Thymus (tissue), 11 donors: Measurements from ENCODE around the gene TLK1. TPM values are rescaled to one million over a fixed set of nuclear protein-coding genes. Genes with fewer than 3 reads are reported as not detected.

Source experiments
- DNase-seq, 9 donors: peaks; one replicate each; pipeline ENCODE4 v3.0.0-alpha.2; 2013; ENCODE audit warnings: low spot score in 9 of 9, low read depth in 6 of 9, missing footprints in 1 of 9
- H3K27ac ChIP-seq, 2 donors: one replicate each; pipeline ENCODE4 v1.5.1; 2013; ENCODE audit warnings: control low read depth in 1 of 2, low read depth in 1 of 2, low read length in 1 of 2, mild to moderate bottlenecking in 1 of 2, moderate library complexity in 1 of 2
- H3K27me3 ChIP-seq, 2 donors: one replicate each; pipeline ENCODE4 v1.5.1; 2013; ENCODE audit warnings: low read length in 1 of 2; ENCODE audit not compliant: control insufficient read depth in 2 of 2, insufficient read depth in 1 of 2
- H3K36me3 ChIP-seq, 2 donors: one replicate each; pipeline ENCODE4 v1.5.1; 2013; ENCODE audit warnings: low read length in 1 of 2, mild to moderate bottlenecking in 1 of 2, moderate library complexity in 1 of 2; ENCODE audit not compliant: control insufficient read depth in 2 of 2, insufficient read depth in 2 of 2
- H3K4me1 ChIP-seq, 2 donors: one replicate each; pipeline ENCODE4 v1.5.1; 2013; ENCODE audit warnings: low read length in 2 of 2; ENCODE audit not compliant: control insufficient read depth in 2 of 2, insufficient read depth in 2 of 2
- H3K4me3 ChIP-seq, 2 donors: one replicate each; pipeline ENCODE4 v1.5.1; 2013; ENCODE audit warnings: low read length in 2 of 2, control low read depth in 1 of 2, mild to moderate bottlenecking in 1 of 2
- H3K9me3 ChIP-seq, 2 donors: one replicate each; pipeline ENCODE4 v1.5.1; 2013; ENCODE audit warnings: low read length in 1 of 2, mild to moderate bottlenecking in 1 of 2; ENCODE audit not compliant: control insufficient read depth in 2 of 2, insufficient read depth in 1 of 2
- WGBS: extraction: QIAGEN DNeasy Blood & Tissue Kit; methylation state at CpG from one replicate; pipeline ENCODE4 v1.1.7; 2013; 5-methylcytosine and 5-hydroxymethylcytosine counted together
- polyA plus RNA-seq: library from polyadenylated mRNA; stranded (reverse); fragments of 200-250 nt; gene quantifications from one replicate; pipeline ENCODE4 v1.2.3, GENCODE V29; 2013
- total RNA-seq: library from RNA; stranded (reverse); fragments of 120-200 nt; gene quantifications from one replicate; pipeline ENCODE4 v1.2.4, GENCODE V29; 2013
- donor health status: healthy.

TLK1 gene
- total and polyA plus RNA-seq, 2 donors, result 15.5 to 29.3 TPM

- Histone ChIP-seq H3K4me3 (peak overlapping the region; percentile 64 to 76), H3K4me1 (peaks cover 7 to 25% of the 10 kb centered on the region in 2 donors), H3K27ac (no peak overlapping the region), H3K36me3 (peaks cover 4 to 10% of the 10 kb centered on the region in 2 donors), H3K27me3 (no peaks in the 10 kb centered on the region), H3K9me3 (no peaks in the 10 kb centered on the region)
- WGBS, result 5% methylated on average over 12 of the region's 12 CpGs
- DNase-seq, result peak in 1 of 9 donors; percentile 9
Observed at GRCh38 chr2:170973225-170973491, 187.5 kb downstream of the TLK1 start.

DNA sequence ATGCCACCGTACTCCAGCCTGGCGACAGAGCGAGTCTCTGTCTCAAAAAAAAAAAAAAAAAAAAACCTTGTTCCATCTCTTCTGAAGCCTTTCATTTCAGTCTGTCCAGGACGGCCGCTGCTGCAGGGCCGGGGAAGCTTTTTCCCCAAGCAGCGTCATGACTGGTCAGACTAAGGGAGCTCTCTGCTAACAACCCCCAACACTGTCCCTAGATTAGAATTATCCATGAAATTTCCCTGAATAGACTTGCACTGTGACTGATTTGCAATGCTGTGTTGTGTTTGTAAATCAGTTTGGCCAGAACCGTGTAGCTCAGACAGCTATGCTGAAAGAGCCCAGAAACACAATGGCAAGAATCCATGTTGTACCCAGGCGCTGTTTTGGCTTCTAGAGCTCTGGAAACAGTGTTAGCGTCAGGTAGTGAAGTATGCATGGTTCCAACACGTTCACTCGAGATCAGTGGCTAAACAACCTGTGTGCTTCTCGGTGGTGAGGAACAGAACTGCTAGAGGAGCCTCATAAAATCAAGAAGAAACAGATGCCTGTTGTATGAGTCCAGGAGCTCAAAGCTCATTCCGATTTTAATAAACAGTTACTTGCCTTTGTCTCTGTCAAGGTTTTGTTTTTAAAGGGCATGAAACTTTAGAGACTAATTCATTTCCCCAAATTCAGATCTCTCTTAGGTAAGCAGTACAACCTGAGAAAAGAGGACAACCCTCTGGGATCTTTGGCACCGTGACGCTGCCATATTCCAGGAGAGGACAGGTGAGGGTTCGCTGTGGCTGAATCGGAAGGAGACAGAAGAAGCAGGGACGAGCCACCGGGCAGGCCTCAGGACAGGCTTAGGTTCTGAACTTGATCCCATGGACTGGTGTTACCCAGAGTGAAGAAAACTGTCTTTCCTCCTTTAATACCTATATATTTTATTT, 188.1 kb downstream of the TLK1 start:
- H3K27ac ChIP-seq, result peak overlapping the region in 1 of 2 donors; percentile 5
- H3K9me3 ChIP-seq, result no peaks in the 10 kb centered on the region
- peak overlapping the region in 1 of 2 donors; percentile 64 for H3K4me3 ChIP-seq
- WGBS, result 95% methylated on average over 20 of the region's 20 CpGs
- H3K4me1 ChIP-seq, result peaks cover 7 to 25% of the 10 kb centered on the region in 2 donors
- peaks cover 9 to 15% of the 10 kb centered on the region in 2 donors for H3K36me3 ChIP-seq
- no peaks in the 10 kb centered on the region for H3K27me3 ChIP-seq
- DNase-seq, result peak in 1 of 9 donors; percentile 19

DNA sequence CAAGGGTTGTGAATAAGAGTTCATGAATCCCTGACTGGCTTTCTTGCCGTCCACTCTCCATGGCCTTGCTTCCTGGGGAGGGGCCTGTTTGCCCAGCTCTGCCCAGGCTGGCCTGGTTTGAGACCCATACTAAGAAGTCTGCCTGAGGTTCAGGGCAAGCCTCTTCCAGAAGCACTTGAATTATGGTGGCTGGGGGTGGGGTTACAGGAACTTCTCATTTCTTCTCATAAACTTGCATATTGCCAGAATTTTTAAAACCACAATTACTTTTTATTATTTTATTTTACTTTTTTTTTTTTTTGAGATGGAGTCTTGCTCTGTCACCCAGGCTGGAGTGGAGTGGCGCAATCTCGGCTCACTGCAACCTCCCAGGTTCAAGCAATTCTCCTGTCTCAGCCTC, 189.6 kb downstream of the TLK1 start:
- H3K36me3 ChIP-seq, result peaks cover 19 to 21% of the 10 kb centered on the region in 2 donors
- no peaks in the 10 kb centered on the region for H3K27me3 ChIP-seq
- no peaks in the 10 kb centered on the region for H3K9me3 ChIP-seq
- no peak overlapping the region for H3K4me3 ChIP-seq
- DNase-seq, result no peak
- 97% methylated on average over 3 of the region's 3 CpGs for WGBS
- H3K27ac ChIP-seq, result no peak overlapping the region
- peaks cover 7 to 25% of the 10 kb centered on the region in 2 donors for H3K4me1 ChIP-seq

DNA sequence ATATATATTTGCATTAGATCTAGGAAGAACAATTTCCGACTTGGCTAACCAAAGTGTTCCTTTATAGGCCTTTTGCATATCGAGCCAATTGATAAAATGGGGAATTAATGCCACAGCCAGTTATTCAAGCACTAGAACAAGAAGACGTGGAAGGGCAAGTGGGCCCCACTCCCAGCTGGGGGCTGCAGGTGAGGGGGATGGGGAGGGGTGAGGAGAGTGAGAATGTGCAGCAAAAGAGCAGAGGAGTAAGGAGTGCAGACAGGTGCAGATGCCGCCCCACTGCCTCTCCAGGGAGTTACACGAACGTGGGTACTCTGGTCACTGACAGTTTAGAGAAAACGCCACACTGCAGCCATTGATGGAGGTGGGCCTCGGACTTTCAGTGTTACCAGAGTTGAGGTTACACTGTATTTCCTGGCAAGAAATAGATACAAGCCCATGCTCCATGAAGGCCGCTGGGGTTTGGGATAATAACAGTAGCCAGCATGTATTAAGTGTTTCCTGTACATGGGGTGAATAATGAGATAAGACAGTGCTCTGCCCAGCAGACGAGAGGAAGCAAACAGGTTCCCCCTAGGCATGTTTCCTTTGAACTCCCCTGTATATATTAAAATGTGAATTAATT, 190.7 kb downstream of the TLK1 start:
- no peaks in the 10 kb centered on the region for H3K9me3 ChIP-seq
- H3K4me3 ChIP-seq, result no peak overlapping the region
- H3K27me3 ChIP-seq, result no peaks in the 10 kb centered on the region
- H3K27ac ChIP-seq, result no peak overlapping the region
- peak in 1 of 9 donors; percentile 39 for DNase-seq
- 82% methylated on average over 10 of the region's 10 CpGs for WGBS
- H3K4me1 ChIP-seq, result peaks cover 7 to 25% of the 10 kb centered on the region in 2 donors
- H3K36me3 ChIP-seq, result peaks cover 30 to 32% of the 10 kb centered on the region in 2 donors

DNA sequence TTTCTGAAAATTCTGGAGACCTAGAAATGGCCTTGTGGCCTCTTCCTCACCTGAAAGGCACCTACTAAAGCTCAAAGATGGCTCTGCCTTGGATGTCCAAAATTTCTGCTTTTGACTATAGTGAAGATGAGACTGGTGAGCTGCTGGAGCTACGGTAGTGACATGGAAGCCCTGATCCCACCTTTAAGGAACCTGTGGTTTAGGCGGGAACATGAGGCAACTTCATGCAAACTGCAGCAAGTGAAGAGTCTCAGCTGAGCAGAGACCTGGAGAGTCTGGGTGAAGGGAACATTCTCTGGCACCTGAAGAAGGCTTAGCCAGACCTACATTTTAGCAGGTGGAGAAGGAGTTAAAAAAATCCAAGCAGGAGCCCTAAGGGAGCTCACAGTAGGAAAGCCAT, 191.7 kb downstream of the TLK1 start:
- 95% methylated on average over 2 of the region's 2 CpGs for WGBS
- Histone ChIP-seq H3K27me3 (no peaks in the 10 kb centered on the region), H3K4me3 (no peak overlapping the region), H3K9me3 (no peaks in the 10 kb centered on the region), H3K4me1 (peaks cover 7 to 22% of the 10 kb centered on the region in 2 donors), H3K27ac (no peak overlapping the region), H3K36me3 (peaks cover 34 to 39% of the 10 kb centered on the region in 2 donors)
- DNase-seq, result no peak

DNA sequence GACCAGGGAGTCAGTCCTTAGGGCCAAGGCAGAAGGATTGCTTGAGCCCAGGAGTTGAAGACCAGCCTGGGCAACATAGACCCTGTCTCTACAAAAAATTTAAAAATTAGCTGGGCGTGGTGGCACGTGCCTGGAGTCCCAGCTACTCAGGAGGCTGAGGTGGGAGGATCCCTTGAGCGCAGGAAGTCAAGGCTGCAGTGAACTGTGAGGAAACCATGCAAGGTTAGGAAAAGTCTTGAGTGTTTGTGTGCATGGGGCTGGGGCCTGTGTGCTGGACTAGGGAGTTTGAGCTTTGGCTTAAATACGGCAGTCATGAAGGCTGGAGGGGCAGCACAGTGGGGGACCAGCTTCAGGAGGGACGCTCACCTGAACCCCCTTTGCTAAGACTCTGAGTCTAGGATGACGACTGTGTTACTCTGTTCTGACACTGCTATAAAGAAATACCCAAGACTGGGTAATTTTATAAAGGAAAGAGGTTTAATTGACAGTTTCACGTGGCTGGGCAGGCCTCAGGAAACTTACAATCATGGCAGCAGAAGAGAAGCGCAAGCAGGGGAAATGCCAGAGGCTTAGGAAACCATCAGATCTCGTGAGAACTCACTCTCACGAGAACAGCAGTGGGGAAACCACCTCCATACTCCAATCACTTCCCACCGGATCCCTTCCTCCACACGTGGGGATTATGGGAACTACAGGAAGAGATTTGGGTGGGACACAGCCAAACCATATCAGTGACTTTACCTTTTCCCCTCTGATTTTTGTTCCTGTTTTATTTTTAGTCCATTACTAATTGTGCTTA, 192.3 kb downstream of the TLK1 start:
- Histone ChIP-seq H3K4me1 (peaks cover 5 to 19% of the 10 kb centered on the region in 2 donors), H3K36me3 (peaks cover 40 to 45% of the 10 kb centered on the region in 2 donors)
- 93% methylated on average over 12 of the region's 12 CpGs for WGBS

GRCh38 chr2:170967553-170967952, 193.1 kb downstream of the TLK1 start:
- WGBS, result 97% methylated on average over 5 of the region's 5 CpGs

More for the DNA sequence above, 192.3 kb downstream of the TLK1 start:
- H3K27ac ChIP-seq, result no peak overlapping the region
- H3K9me3 ChIP-seq, result no peaks in the 10 kb centered on the region
- DNase-seq, result no peak
- no peak overlapping the region for H3K4me3 ChIP-seq
- no peaks in the 10 kb centered on the region for H3K27me3 ChIP-seq

DNA sequence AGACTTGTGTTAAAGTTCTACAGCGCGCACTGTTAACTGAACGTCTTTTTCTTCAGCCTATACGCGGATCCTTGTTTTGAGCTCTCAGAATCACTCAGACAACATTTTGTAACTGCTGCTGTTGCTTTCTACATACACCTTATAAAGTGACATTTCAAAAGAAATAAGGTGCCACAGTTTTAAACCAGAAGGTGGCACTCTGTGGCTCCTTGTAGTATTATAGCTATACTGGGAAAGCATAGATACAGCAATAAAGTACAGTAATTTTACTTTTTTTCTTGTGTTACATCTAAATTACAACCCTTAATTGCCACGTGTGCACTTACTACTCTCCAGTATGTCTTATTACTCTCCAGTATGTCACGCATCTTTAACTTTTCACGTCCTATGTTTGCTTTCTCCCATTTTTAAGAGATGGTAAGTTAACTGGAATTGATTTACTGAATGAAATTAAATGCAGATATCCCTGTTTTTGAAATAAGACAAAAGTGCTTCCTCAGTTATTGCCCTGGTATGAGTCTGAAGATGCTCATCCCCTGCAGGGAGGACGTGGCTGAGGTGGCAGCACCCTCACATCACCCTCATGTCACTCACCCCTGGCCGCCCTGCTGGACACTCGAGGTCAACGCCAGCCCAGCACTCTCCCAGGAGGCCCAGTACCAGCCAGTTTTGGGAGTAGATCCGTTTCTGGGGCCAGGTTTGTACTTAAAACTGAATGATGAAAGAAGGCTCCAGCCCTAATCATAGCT, 193.9 kb downstream of the TLK1 start:
- Histone ChIP-seq H3K4me1 (peaks cover 0 to 8% of the 10 kb centered on the region in 2 donors), H3K4me3 (no peak overlapping the region), H3K36me3 (peaks cover 55 to 58% of the 10 kb centered on the region in 2 donors), H3K27ac (no peak overlapping the region), H3K9me3 (no peaks in the 10 kb centered on the region), H3K27me3 (no peaks in the 10 kb centered on the region)
- peak in 1 of 9 donors; percentile 17 for DNase-seq
- WGBS, result 97% methylated on average over 13 of the region's 13 CpGs

More at GRCh38 chr2:170967553-170967952, 193.1 kb downstream of the TLK1 start:
- Histone ChIP-seq H3K4me1 (peaks cover 0 to 11% of the 10 kb centered on the region in 2 donors), H3K9me3 (no peaks in the 10 kb centered on the region), H3K4me3 (no peak overlapping the region), H3K27me3 (no peaks in the 10 kb centered on the region), H3K27ac (no peak overlapping the region), H3K36me3 (peaks cover 48 to 51% of the 10 kb centered on the region in 2 donors)
- DNase-seq, result no peak
